ENCODE data around the gene RAB10. TPM values are rescaled to one million over a fixed set of nuclear protein-coding genes. Genes with fewer than 3 reads are reported as not detected.
A peak's percentile ranks its signal among the peaks of the same experiment; 100 is the strongest.

RAB10 gene
- total RNA-seq, 4 donors from 2014 or later = 61.9 to 95.6 (median 85.1) TPM

DNA sequence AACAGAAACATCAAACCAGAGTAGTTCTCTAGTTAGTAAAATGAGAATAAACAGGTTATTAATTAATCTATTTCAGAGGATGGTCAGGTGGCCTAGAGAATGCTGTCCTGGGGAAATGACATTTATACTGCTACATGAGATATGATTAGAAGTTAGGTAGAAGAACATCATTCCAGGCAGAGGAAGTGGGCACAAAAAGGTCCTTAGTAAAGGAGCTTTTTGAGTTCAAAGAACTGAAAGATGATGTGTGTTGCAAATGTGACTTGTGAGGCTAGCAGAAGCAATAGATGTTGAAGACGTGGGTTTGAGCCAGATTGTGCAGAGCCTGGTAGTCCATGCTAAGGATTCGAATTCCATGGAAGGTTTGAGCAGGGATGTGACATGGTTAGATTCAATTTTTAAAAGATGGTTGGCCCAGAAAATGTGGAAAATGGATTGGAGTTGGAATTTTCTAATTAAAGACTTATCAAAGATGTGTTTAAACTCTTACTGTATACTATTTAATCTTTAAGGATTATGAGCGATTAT is 34.2 kb downstream of the RAB10 start:
- Histone ChIP-seq H3K27me3 (no peaks in the 10 kb centered on the region), H3K9me3 (no peaks in the 10 kb centered on the region), H3K4me3 (no peak overlapping the region), H3K27ac (no peak overlapping the region), H3K36me3 (no peaks in the 10 kb centered on the region), H3K4me1 (peaks cover 0 to 12% (median 3%) of the 10 kb centered on the region in 4 donors)
- no peak for DNase-seq
- TF ChIP-seq, protein P1, sequence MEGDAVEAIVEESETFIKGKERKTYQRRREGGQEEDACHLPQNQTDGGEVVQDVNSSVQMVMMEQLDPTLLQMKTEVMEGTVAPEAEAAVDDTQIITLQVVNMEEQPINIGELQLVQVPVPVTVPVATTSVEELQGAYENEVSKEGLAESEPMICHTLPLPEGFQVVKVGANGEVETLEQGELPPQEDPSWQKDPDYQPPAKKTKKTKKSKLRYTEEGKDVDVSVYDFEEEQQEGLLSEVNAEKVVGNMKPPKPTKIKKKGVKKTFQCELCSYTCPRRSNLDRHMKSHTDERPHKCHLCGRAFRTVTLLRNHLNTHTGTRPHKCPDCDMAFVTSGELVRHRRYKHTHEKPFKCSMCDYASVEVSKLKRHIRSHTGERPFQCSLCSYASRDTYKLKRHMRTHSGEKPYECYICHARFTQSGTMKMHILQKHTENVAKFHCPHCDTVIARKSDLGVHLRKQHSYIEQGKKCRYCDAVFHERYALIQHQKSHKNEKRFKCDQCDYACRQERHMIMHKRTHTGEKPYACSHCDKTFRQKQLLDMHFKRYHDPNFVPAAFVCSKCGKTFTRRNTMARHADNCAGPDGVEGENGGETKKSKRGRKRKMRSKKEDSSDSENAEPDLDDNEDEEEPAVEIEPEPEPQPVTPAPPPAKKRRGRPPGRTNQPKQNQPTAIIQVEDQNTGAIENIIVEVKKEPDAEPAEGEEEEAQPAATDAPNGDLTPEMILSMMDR (IDR thresholded peaks at IDR 0.05) = no peak
- TF ChIP-seq POLR2A (IDR thresholded peaks at IDR 0.05) = no peak

DNA sequence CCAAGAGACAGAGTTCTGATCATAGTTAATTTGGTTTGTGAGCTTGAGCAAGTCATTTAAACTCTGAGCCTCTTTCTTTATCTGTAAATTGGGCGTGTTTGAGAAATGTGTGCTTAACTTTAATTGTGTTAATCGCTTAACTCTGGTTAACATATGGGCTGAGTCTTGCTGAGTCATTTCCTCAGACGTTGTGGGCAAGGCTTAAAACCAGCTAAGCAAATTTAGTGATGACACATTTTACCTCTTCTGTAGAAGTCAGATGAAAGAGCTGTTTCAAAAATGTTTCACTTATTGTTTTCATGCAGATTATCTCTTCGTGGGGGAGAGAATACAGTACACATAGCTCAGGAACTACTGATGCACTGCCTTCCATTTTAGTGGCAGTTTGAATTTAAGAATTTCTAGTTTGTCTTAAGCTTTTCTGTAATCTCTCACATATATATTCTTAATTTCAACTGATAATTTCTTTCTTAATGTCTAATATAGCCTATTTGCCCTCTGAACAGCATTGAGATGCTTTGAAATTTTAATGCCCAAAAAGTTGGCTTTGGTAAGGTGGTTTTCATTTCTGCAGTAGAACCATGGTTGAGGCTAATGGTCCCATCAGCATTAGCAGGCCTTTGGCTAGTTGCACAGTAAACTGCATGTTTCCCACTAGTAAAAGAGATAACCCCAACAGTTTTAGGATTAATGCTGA is 34.9 kb downstream of the RAB10 start:
- peak in 1 of 3 donors; percentile 64 for DNase-seq
- H3K27me3 ChIP-seq = no peaks in the 10 kb centered on the region
- H3K27ac ChIP-seq = no peak overlapping the region
- H3K4me1 ChIP-seq = peaks cover 0 to 13% (median 6%) of the 10 kb centered on the region in 4 donors
- H3K36me3 ChIP-seq = no peaks in the 10 kb centered on the region
- TF ChIP-seq, protein P1 (IDR thresholded peaks at IDR 0.05) = no peak
- TF ChIP-seq POLR2A (IDR thresholded peaks at IDR 0.05) = no peak
- no peaks in the 10 kb centered on the region for H3K9me3 ChIP-seq
- H3K4me3 ChIP-seq = no peak overlapping the region

DNA sequence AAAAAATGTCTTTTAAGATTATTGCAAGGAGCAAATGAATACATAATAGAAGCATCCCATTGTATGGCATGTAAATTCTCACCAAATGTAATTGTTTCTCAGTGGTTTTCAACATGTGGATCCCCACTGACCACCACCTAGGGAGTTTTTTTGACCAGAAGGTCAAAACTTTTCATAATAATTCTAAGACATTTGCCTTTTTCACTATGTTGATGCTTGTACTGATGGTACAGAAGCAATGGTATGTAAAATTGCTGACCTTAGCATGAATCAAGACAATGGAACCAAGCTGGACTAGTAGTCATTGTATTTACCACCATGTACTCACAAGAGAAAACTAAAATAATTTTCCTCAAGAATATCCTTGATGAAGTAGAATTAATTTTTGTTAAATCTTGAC is 36.8 kb downstream of the RAB10 start:
- TF ChIP-seq, protein P1 (IDR thresholded peaks at IDR 0.05) = no peak
- no peak for TF ChIP-seq POLR2A (IDR thresholded peaks at IDR 0.05)
- H3K9me3 ChIP-seq = no peaks in the 10 kb centered on the region
- no peak overlapping the region for H3K27ac ChIP-seq
- DNase-seq = no peak
- H3K27me3 ChIP-seq = no peaks in the 10 kb centered on the region
- peaks cover 0 to 24% (median 6%) of the 10 kb centered on the region in 4 donors for H3K4me1 ChIP-seq
- no peaks in the 10 kb centered on the region for H3K36me3 ChIP-seq
- no peak overlapping the region for H3K4me3 ChIP-seq

DNA sequence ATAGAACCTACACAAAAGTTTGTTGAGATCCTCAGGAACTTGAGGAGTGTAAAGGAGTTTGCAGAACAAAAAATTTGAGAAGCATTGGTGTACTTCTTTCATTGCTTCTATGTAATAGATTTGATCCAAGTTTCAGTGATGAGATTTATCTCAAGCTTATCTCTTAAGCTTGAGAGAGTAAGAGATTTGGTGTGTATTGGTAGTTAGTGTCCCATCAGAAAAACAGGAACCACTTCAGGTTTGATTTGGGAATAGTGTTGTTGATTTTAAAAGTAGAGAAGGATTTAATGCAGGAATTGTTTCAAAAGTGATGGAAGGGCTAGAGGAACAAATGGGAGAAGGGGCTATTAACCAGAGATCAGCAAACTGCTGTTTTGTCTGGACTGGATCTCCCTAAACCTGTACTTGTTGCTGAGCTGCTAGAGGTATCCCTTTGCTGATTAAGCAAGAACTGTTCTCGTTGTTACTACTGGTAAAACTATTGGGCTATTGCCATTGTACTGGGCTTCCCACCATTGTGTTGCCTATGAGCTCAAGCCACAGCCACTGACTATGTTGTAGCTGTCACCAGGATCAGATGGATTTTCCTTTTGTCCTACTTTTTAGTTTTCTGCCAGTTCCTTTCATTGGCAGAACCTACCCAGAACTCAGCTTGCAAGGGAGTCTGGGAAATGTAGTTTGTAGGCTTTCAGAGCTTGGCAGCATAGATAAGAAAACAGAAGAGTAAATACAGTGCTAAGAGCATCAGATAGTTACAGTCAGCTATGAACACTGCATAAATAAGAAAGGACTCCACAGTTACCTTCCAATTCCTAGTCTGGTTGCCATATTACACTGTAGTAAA is 39.3 kb downstream of the RAB10 start:
- Histone ChIP-seq H3K27ac (peak overlapping the region in 2 of 4 donors; percentile 21 to 65), H3K9me3 (no peaks in the 10 kb centered on the region), H3K4me1 (peaks cover 0 to 32% (median 2%) of the 10 kb centered on the region in 4 donors), H3K4me3 (no peak overlapping the region), H3K27me3 (no peaks in the 10 kb centered on the region), H3K36me3 (no peaks in the 10 kb centered on the region)
- DNase-seq = no peak
- TF ChIP-seq, protein P1 (IDR thresholded peaks at IDR 0.05) = no peak
- TF ChIP-seq POLR2A (IDR thresholded peaks at IDR 0.05) = no peak

DNA sequence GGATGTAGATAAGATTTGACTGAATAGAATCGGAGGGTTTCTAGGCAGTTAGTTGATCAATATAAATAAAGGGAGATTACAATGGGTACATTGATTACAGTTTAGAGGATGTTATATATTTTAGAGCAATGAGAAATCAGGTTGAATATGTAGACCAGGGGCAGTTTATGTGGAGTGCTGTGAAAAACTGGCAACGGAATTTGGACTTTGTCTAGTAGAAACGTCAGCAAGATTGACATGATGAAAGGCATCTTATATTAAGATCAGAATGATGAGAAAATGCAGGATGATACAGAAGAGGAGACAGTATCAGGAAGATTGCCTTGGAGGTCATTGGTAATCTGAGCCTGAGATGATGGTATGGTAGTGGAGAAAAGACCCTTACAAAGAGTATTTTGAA is 39.9 kb downstream of the RAB10 start:
- H3K36me3 ChIP-seq = no peaks in the 10 kb centered on the region
- DNase-seq = peak in 1 of 3 donors; percentile 58
- H3K9me3 ChIP-seq = no peaks in the 10 kb centered on the region
- no peak for TF ChIP-seq POLR2A (IDR thresholded peaks at IDR 0.05)
- TF ChIP-seq, protein P1 (IDR thresholded peaks at IDR 0.05) = no peak
- no peak overlapping the region for H3K4me3 ChIP-seq
- H3K27ac ChIP-seq = peak overlapping the region in 2 of 4 donors; percentile 21 to 65
- H3K27me3 ChIP-seq = no peaks in the 10 kb centered on the region
- peaks cover 0 to 32% (median 0%) of the 10 kb centered on the region in 4 donors for H3K4me1 ChIP-seq

Data from Peyer's patch (tissue), 4 donors.